Small intestine (tissue), 7 donors: ENCODE data around the gene CIT. TPM values are rescaled to one million over a fixed set of nuclear protein-coding genes. Genes with fewer than 3 reads are reported as not detected.
A peak's percentile ranks its signal among the peaks of the same experiment; 100 is the strongest.

Source experiments
- DNase-seq, 2 donors: peaks; one replicate each; pipeline versions ENCODE4 v3.0.0 to v3.0.0-alpha.2; 2013
- FAIRE-seq: peaks from 2 replicates; lab custom pipeline; 2012; peaks lifted over from hg19 to GRCh38; lab: Jason Lieb, UNC
- H3K27ac ChIP-seq, 3 donors: one replicate each; pipeline ENCODE4 v1.5.1; 2013; ENCODE audit warnings: low read length in 2 of 3, mild to moderate bottlenecking in 2 of 3, control low read depth in 1 of 3, inconsistent platforms in 1 of 3, low read depth in 1 of 3, moderate library complexity in 1 of 3
- H3K27me3 ChIP-seq, 3 donors: one replicate each; pipeline ENCODE4 v1.6.1; 2013; ENCODE audit warnings: low read length in 3 of 3, inconsistent platforms in 1 of 3; ENCODE audit not compliant: control insufficient read depth in 3 of 3, insufficient read depth in 3 of 3
- H3K36me3 ChIP-seq, 3 donors: one replicate each; pipeline ENCODE4 v1.6.1; 2013; ENCODE audit warnings: low read length in 3 of 3, inconsistent platforms in 1 of 3, low read depth in 1 of 3, mild to moderate bottlenecking in 1 of 3, moderate library complexity in 1 of 3; ENCODE audit not compliant: control insufficient read depth in 3 of 3, insufficient read depth in 2 of 3
- H3K4me1 ChIP-seq, 3 donors: one replicate each; pipeline ENCODE4 v1.6.1; 2013; ENCODE audit warnings: low read length in 2 of 3, inconsistent platforms in 1 of 3, low read depth in 1 of 3, mild to moderate bottlenecking in 1 of 3, moderate library complexity in 1 of 3; ENCODE audit not compliant: control insufficient read depth in 3 of 3, insufficient read depth in 2 of 3
- H3K4me3 ChIP-seq, 3 donors: one replicate each; pipeline ENCODE4 v1.5.1; 2013; ENCODE audit warnings: low read length in 3 of 3, control low read depth in 1 of 3, inconsistent platforms in 1 of 3, low read depth in 1 of 3, mild to moderate bottlenecking in 1 of 3, moderate library complexity in 1 of 3
- H3K9me3 ChIP-seq, 2 donors: one replicate each; pipeline ENCODE4 v1.6.1; 2013; ENCODE audit warnings: low read depth in 1 of 2, low read length in 1 of 2; ENCODE audit not compliant: control insufficient read depth in 2 of 2, insufficient read depth in 1 of 2
- WGBS, 3 donors: extraction: QIAGEN DNeasy Blood & Tissue Kit; methylation state at CpG; one replicate each; pipeline ENCODE4 v1.1.7; 2013; 5-methylcytosine and 5-hydroxymethylcytosine counted together
- polyA plus RNA-seq, 4 donors: library from polyadenylated mRNA; stranded (reverse) in 3 of 4; unstranded in 1 of 4; fragments of 200-250 nt in 3 of 4; fragments of 120-200 nt in 1 of 4; gene quantifications; one replicate each; pipeline versions ENCODE4 v1.2.1 to v1.2.3, GENCODE V29; 2013
- donor health status: healthy with polysubstance abuse.
- donor health status: control.
- donor health status: control.
- donor health status: Bipolar disorder and iron deficiency.
- donor health status: healthy.

The CIT gene
- polyA plus RNA-seq, 4 donors: 0.22 to 6.5 (median 4.6) TPM

GRCh38 chr12:119877639-119877948 lies 474 bp upstream of the CIT start:
- Histone ChIP-seq H3K4me3 (peak overlapping the region in 1 of 3 donors; percentile 89), H3K27ac (no peak overlapping the region), H3K4me1 (no peaks in the 10 kb centered on the region), H3K27me3 (no peaks in the 10 kb centered on the region), H3K9me3 (no peaks in the 10 kb centered on the region), H3K36me3 (no peaks in the 10 kb centered on the region)
- FAIRE-seq (no peak), DNase-seq (no peak)
- WGBS, 3 donors: 24 to 28% (median 25%) methylated on average over 4 of the region's 4 CpGs

- DNase-seq: no peak
- H3K27me3 ChIP-seq: no peaks in the 10 kb centered on the region
- no peak overlapping the region for H3K27ac ChIP-seq
- no peak overlapping the region for H3K4me3 ChIP-seq
- no peak for FAIRE-seq
- H3K36me3 ChIP-seq: peaks cover 0 to 8% (median 2%) of the 10 kb centered on the region in 3 donors
- no peaks in the 10 kb centered on the region for H3K4me1 ChIP-seq
- H3K9me3 ChIP-seq: no peaks in the 10 kb centered on the region
- 85 to 93% (median 90%) methylated on average over 5 of the region's 5 CpGs for WGBS, 3 donors
Measured at GRCh38 chr12:119870457-119870856, 6.7 kb downstream of the CIT start.

- Histone ChIP-seq H3K4me1 (no peaks in the 10 kb centered on the region), H3K27me3 (no peaks in the 10 kb centered on the region), H3K36me3 (peaks cover 0 to 8% (median 2%) of the 10 kb centered on the region in 3 donors), H3K4me3 (no peak overlapping the region), H3K9me3 (no peaks in the 10 kb centered on the region), H3K27ac (no peak overlapping the region)
- FAIRE-seq: no peak
- DNase-seq: peak; percentile 8 to 16
- 79 to 86% (median 81%) methylated on average over 5 of the region's 5 CpGs for WGBS, 3 donors
Measured at GRCh38 chr12:119869720-119870119, 7.4 kb downstream of the CIT start.

GRCh38 chr12:119868992-119869391 lies 8.1 kb downstream of the CIT start:
- DNase-seq: peak; percentile 4 to 11
- no peaks in the 10 kb centered on the region for H3K9me3 ChIP-seq
- H3K27ac ChIP-seq: no peak overlapping the region
- H3K27me3 ChIP-seq: no peaks in the 10 kb centered on the region
- peaks cover 0 to 8% (median 2%) of the 10 kb centered on the region in 3 donors for H3K36me3 ChIP-seq
- WGBS, 3 donors: 80 to 84% (median 81%) methylated on average over 5 of the region's 5 CpGs
- H3K4me3 ChIP-seq: no peak overlapping the region
- H3K4me1 ChIP-seq: no peaks in the 10 kb centered on the region
- FAIRE-seq: no peak

- H3K9me3 ChIP-seq: no peaks in the 10 kb centered on the region
- no peak for FAIRE-seq
- H3K27ac ChIP-seq: no peak overlapping the region
- no peaks in the 10 kb centered on the region for H3K27me3 ChIP-seq
- no peak overlapping the region for H3K4me3 ChIP-seq
- no peak for DNase-seq
- 89 to 98% (median 97%) methylated on average over 2 of the region's 2 CpGs for WGBS, 3 donors
- H3K36me3 ChIP-seq: peaks cover 0 to 5% (median 0%) of the 10 kb centered on the region in 3 donors
- no peaks in the 10 kb centered on the region for H3K4me1 ChIP-seq
Measured at GRCh38 chr12:119864591-119864990, 12.5 kb downstream of the CIT start.

GRCh38 chr12:119859241-119859640 lies 17.9 kb downstream of the CIT start:
- H3K27ac ChIP-seq: no peak overlapping the region
- H3K9me3 ChIP-seq: no peaks in the 10 kb centered on the region
- no peaks in the 10 kb centered on the region for H3K36me3 ChIP-seq
- 96 to 98% (median 97%) methylated on average over 6 of the region's 6 CpGs for WGBS, 3 donors
- FAIRE-seq (no peak), DNase-seq (no peak)
- H3K4me3 ChIP-seq: no peak overlapping the region
- H3K27me3 ChIP-seq: no peaks in the 10 kb centered on the region
- no peaks in the 10 kb centered on the region for H3K4me1 ChIP-seq

- no peak overlapping the region for H3K4me3 ChIP-seq
- no peaks in the 10 kb centered on the region for H3K9me3 ChIP-seq
- no peaks in the 10 kb centered on the region for H3K36me3 ChIP-seq
- H3K27me3 ChIP-seq: no peaks in the 10 kb centered on the region
- H3K4me1 ChIP-seq: no peaks in the 10 kb centered on the region
- no peak overlapping the region for H3K27ac ChIP-seq
- WGBS, 3 donors: 90 to 96% (median 91%) methylated on average over 8 of the region's 8 CpGs
- FAIRE-seq (no peak), DNase-seq (no peak)
Measured at GRCh38 chr12:119857041-119857591, 20.0 kb downstream of the CIT start.

GRCh38 chr12:119850330-119850729 lies 26.8 kb downstream of the CIT start:
- no peaks in the 10 kb centered on the region for H3K27me3 ChIP-seq
- H3K27ac ChIP-seq: no peak overlapping the region
- WGBS, 3 donors: 90 to 100% (median 93%) methylated on average over 1 of the region's 1 CpG
- no peak for FAIRE-seq
- no peak overlapping the region for H3K4me3 ChIP-seq
- DNase-seq: no peak
- peaks cover 0 to 2% (median 0%) of the 10 kb centered on the region in 3 donors for H3K36me3 ChIP-seq
- no peaks in the 10 kb centered on the region for H3K4me1 ChIP-seq
- no peaks in the 10 kb centered on the region for H3K9me3 ChIP-seq

- Histone ChIP-seq H3K27me3 (no peaks in the 10 kb centered on the region), H3K4me1 (no peaks in the 10 kb centered on the region), H3K36me3 (peaks cover 0 to 6% (median 0%) of the 10 kb centered on the region in 3 donors), H3K27ac (no peak overlapping the region), H3K4me3 (no peak overlapping the region), H3K9me3 (no peaks in the 10 kb centered on the region)
- 77 to 100% (median 100%) methylated on average over 2 of the region's 2 CpGs for WGBS, 3 donors
- DNase-seq (no peak), FAIRE-seq (no peak)
Measured at GRCh38 chr12:119843100-119843499, 34.0 kb downstream of the CIT start.
